Trophoblast cell (in vitro differentiated cells and primary cell): ENCODE results near the gene RREB1.

Experiments
- DNase-seq, 2 donors: peaks; one replicate each; pipeline ENCODE4 v3.0.0-alpha.2; 2016
- H2AFZ ChIP-seq: 2 replicates; pipeline ENCODE4 v1.6.1; 2013; ENCODE audit warnings: low read length, moderate library complexity, mild to moderate bottlenecking; ENCODE audit not compliant: insufficient read depth, poor library complexity
- H2AK5ac ChIP-seq: 2 replicates; pipeline ENCODE4 v1.6.1; 2013; ENCODE audit warnings: mild to moderate bottlenecking, low read length
- H2BK120ac ChIP-seq: 2 replicates; pipeline ENCODE4 v1.6.1; 2013; ENCODE audit warnings: low read length, mild to moderate bottlenecking, moderate library complexity; ENCODE audit not compliant: insufficient read depth, poor library complexity
- H2BK12ac ChIP-seq: 2 replicates; pipeline ENCODE4 v1.6.1; 2013; ENCODE audit warnings: mild to moderate bottlenecking, low read length, moderate library complexity
- H2BK5ac ChIP-seq: 2 replicates; pipeline ENCODE4 v1.6.1; 2013; ENCODE audit warnings: low read length, low read depth, moderate library complexity, mild to moderate bottlenecking; ENCODE audit not compliant: poor library complexity
- H3K14ac ChIP-seq: 2 replicates; pipeline ENCODE4 v1.6.1; 2013; ENCODE audit warnings: mild to moderate bottlenecking, low read length
- H3K18ac ChIP-seq: 2 replicates; pipeline ENCODE4 v1.6.1; 2013; ENCODE audit warnings: mild to moderate bottlenecking, low read length
- H3K23ac ChIP-seq: 2 replicates; pipeline ENCODE4 v1.6.1; 2013; ENCODE audit warnings: low read length
- H3K27ac ChIP-seq: 2 replicates; pipeline ENCODE4 v1.5.1; 2013; ENCODE audit warnings: low read depth, mild to moderate bottlenecking, inconsistent platforms, low read length, moderate library complexity
- H3K27me3 ChIP-seq: 2 replicates; pipeline ENCODE4 v1.6.1; 2013; ENCODE audit warnings: inconsistent platforms, mild to moderate bottlenecking, low read length, moderate library complexity; ENCODE audit not compliant: insufficient read depth
- H3K36me3 ChIP-seq, 2 experiments: 1 replicate in 1 of 2; 2 replicates in 1 of 2; pipeline ENCODE4 v1.6.1; 2013; ENCODE audit warnings: low read length in 2 of 2, mild to moderate bottlenecking in 2 of 2, moderate library complexity in 1 of 2; ENCODE audit not compliant: insufficient read depth in 2 of 2, control insufficient read depth in 1 of 2
- H3K4ac ChIP-seq: 2 replicates; pipeline ENCODE4 v1.6.1; 2013; ENCODE audit warnings: low read depth, mild to moderate bottlenecking, low read length, moderate library complexity
- H3K4me1 ChIP-seq, 2 experiments: 1 replicate in 1 of 2; 2 replicates in 1 of 2; pipeline ENCODE4 v1.6.1; 2013; ENCODE audit warnings: low read length in 2 of 2, mild to moderate bottlenecking in 2 of 2, moderate library complexity in 1 of 2; ENCODE audit not compliant: insufficient read depth in 2 of 2, control insufficient read depth in 1 of 2
- H3K4me2 ChIP-seq: 2 replicates; pipeline ENCODE4 v1.6.1; 2013; ENCODE audit warnings: inconsistent platforms, mild to moderate bottlenecking, low read length, moderate library complexity
- H3K4me3 ChIP-seq: 2 replicates; pipeline ENCODE4 v1.5.1; 2013; ENCODE audit warnings: mild to moderate bottlenecking, low read depth, low read length, inconsistent platforms
- H3K79me1 ChIP-seq: one replicate; pipeline ENCODE4 v1.6.1; 2013; ENCODE audit warnings: low read length
- H3K79me2 ChIP-seq: 2 replicates; pipeline ENCODE4 v1.6.1; 2013; ENCODE audit warnings: low read length, mild to moderate bottlenecking; ENCODE audit not compliant: control insufficient read depth, insufficient read depth, poor library complexity
- H3K9ac ChIP-seq: 2 replicates; pipeline ENCODE4 v1.6.1; 2013; ENCODE audit warnings: mild to moderate bottlenecking, low read length
- H3K9me3 ChIP-seq: 2 replicates; pipeline ENCODE4 v1.6.1; 2013; ENCODE audit warnings: low read depth, mild to moderate bottlenecking, control low read depth, inconsistent platforms, low read length; ENCODE audit not compliant: insufficient read depth
- H4K12ac ChIP-seq: 2 replicates; pipeline ENCODE4 v1.6.1; 2013; ENCODE audit warnings: low read depth, mild to moderate bottlenecking, low read length, moderate library complexity
- H4K8ac ChIP-seq: 2 replicates; pipeline ENCODE4 v1.6.1; 2013; ENCODE audit warnings: low read depth, mild to moderate bottlenecking, low read length, moderate library complexity
- H4K91ac ChIP-seq: one replicate; pipeline ENCODE4 v1.6.1; 2013; ENCODE audit warnings: low read depth, mild to moderate bottlenecking, low read length, moderate library complexity
- WGBS: extraction: QIAGEN DNeasy Blood & Tissue Kit; methylation state at CpG from one replicate; pipeline ENCODE4 v1.1.7; 2013; ENCODE audit warnings: missing lambda C conversion rate; ENCODE audit not compliant: insufficient read length, insufficient coverage; ENCODE audit errors: extremely low coverage; 5-methylcytosine and 5-hydroxymethylcytosine counted together

Gene RREB1

DNA sequence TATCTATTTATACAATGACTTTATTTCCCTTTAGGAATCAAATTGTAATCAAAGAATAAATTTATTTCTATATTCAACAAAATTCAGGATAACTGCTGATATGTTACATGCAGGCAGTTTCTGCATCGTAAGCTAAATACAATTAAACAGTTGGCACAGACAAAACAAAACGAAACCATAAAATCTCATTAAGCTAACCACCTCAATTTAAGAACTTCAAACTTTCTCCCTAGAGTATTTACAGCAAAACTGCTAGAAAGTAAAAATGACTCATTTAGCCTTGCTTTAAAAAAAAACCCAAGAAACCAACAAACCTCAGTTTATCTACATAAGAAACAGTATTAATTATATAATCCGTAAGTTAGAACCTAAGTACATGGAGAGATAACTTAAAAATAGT, 188.2 kb downstream of the RREB1 start:
- no peak overlapping the region for H2AFZ ChIP-seq
- H3K4me1 ChIP-seq = no peaks in the 10 kb centered on the region
- H3K14ac ChIP-seq = no peak overlapping the region
- no peak overlapping the region for H3K4me2 ChIP-seq
- no peaks in the 10 kb centered on the region for H3K9me3 ChIP-seq
- WGBS = no CpG with 5 or more reads among the region's 3 CpGs
- no peak overlapping the region for H2BK120ac ChIP-seq
- H2AK5ac ChIP-seq = no peak overlapping the region
- H3K9ac ChIP-seq = no peak overlapping the region
- no peaks in the 10 kb centered on the region for H3K27me3 ChIP-seq
- H3K23ac ChIP-seq = no peak overlapping the region
- H4K12ac ChIP-seq = no peak overlapping the region
- H3K18ac ChIP-seq = no peak overlapping the region
- H3K79me1 ChIP-seq = no peaks in the 10 kb centered on the region
- no peak overlapping the region for H3K4me3 ChIP-seq
- no peak overlapping the region for H4K8ac ChIP-seq
- H2BK5ac ChIP-seq = no peak overlapping the region
- H4K91ac ChIP-seq = no peak overlapping the region
- H3K36me3 ChIP-seq = peaks cover 31 to 46% of the 10 kb centered on the region in 2 experiments
- H3K79me2 ChIP-seq = no peaks in the 10 kb centered on the region
- H3K27ac ChIP-seq = no peak overlapping the region
- H3K4ac ChIP-seq = no peak overlapping the region
- no peak overlapping the region for H2BK12ac ChIP-seq
- DNase-seq = no peak

GRCh38 chr6:7296602-7297001, 188.8 kb downstream of the RREB1 start:
- no peak overlapping the region for H3K9ac ChIP-seq
- H2BK120ac ChIP-seq = no peak overlapping the region
- H3K79me2 ChIP-seq = no peaks in the 10 kb centered on the region
- no peaks in the 10 kb centered on the region for H3K79me1 ChIP-seq
- no peak overlapping the region for H4K12ac ChIP-seq
- peaks cover 27 to 47% of the 10 kb centered on the region in 2 experiments for H3K36me3 ChIP-seq
- H3K4me3 ChIP-seq = no peak overlapping the region
- no peak overlapping the region for H3K18ac ChIP-seq
- H3K14ac ChIP-seq = no peak overlapping the region
- no peak overlapping the region for H3K23ac ChIP-seq
- H2AFZ ChIP-seq = no peak overlapping the region
- H3K9me3 ChIP-seq = no peaks in the 10 kb centered on the region
- no peak overlapping the region for H4K91ac ChIP-seq
- H3K27me3 ChIP-seq = no peaks in the 10 kb centered on the region
- no peak overlapping the region for H3K27ac ChIP-seq
- no peak overlapping the region for H3K4me2 ChIP-seq
- H4K8ac ChIP-seq = no peak overlapping the region
- H2AK5ac ChIP-seq = no peak overlapping the region
- no peak for DNase-seq
- no CpG with 5 or more reads among the region's 2 CpGs for WGBS
- H3K4ac ChIP-seq = no peak overlapping the region
- no peak overlapping the region for H2BK5ac ChIP-seq
- no peak overlapping the region for H2BK12ac ChIP-seq
- H3K4me1 ChIP-seq = no peaks in the 10 kb centered on the region

DNA sequence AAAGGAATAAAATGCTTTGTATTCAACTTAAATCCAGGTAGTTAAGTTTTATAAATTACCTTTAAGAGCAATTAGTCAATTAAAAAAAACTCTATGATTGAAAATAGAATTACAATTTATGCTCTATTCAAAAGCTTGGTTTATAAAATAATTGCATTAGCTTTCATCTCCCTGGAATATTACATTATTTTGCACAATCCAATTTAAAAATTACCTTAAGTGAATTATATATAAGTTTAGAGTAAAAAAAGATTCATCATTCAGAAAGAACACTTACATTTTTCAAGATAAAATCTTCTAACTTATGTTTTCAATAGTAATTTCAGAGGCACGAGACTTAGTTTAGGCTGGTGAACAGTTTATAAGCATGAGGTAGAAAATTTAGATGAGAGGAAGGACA, 190.4 kb downstream of the RREB1 start:
- H3K23ac ChIP-seq = no peak overlapping the region
- DNase-seq = no peak
- no peaks in the 10 kb centered on the region for H3K79me1 ChIP-seq
- H2BK120ac ChIP-seq = no peak overlapping the region
- H2BK12ac ChIP-seq = no peak overlapping the region
- H2AK5ac ChIP-seq = no peak overlapping the region
- H3K79me2 ChIP-seq = no peaks in the 10 kb centered on the region
- no peak overlapping the region for H3K4ac ChIP-seq
- H3K14ac ChIP-seq = no peak overlapping the region
- H3K9me3 ChIP-seq = no peaks in the 10 kb centered on the region
- no peak overlapping the region for H4K8ac ChIP-seq
- no peak overlapping the region for H4K91ac ChIP-seq
- H3K27me3 ChIP-seq = no peaks in the 10 kb centered on the region
- no peak overlapping the region for H3K9ac ChIP-seq
- peaks cover 31 to 45% of the 10 kb centered on the region in 2 experiments for H3K36me3 ChIP-seq
- no peaks in the 10 kb centered on the region for H3K4me1 ChIP-seq
- no peak overlapping the region for H3K4me2 ChIP-seq
- WGBS = no CpG with 5 or more reads among the region's 1 CpG
- H3K27ac ChIP-seq = no peak overlapping the region
- H2BK5ac ChIP-seq = no peak overlapping the region
- no peak overlapping the region for H3K4me3 ChIP-seq
- no peak overlapping the region for H2AFZ ChIP-seq
- H3K18ac ChIP-seq = no peak overlapping the region
- H4K12ac ChIP-seq = no peak overlapping the region

DNA sequence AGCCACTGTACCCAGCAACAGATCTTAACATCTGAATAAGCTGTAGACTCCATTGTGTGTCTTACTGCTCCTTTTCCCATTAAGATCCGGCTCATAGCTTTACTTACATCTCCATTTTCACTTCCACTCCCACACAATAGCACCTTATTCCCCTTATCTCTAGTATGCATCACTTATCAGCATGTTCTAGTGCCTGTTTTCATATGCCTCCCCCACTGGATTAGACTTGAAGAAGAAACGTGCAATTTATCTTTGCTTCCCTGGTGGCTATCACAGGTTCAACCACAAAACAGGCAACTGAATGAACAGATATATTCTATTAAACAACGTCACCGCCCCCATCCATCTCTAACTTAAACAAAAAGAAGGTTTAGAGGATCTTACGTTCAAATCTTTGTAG, 193.2 kb downstream of the RREB1 start:
- Histone ChIP-seq H3K9ac (no peak overlapping the region), H3K18ac (no peak overlapping the region), H3K36me3 (peaks cover 25 to 40% of the 10 kb centered on the region in 2 experiments), H2BK5ac (no peak overlapping the region), H2AFZ (no peak overlapping the region), H3K4me2 (no peak overlapping the region), H3K79me1 (no peaks in the 10 kb centered on the region), H3K9me3 (no peaks in the 10 kb centered on the region), H2AK5ac (no peak overlapping the region), H4K12ac (no peak overlapping the region), H3K79me2 (no peaks in the 10 kb centered on the region), H3K4me3 (no peak overlapping the region), H4K91ac (no peak overlapping the region), H3K27me3 (no peaks in the 10 kb centered on the region), H3K4ac (no peak overlapping the region), H2BK120ac (no peak overlapping the region), H3K27ac (no peak overlapping the region), H3K4me1 (no peaks in the 10 kb centered on the region), H2BK12ac (no peak overlapping the region), H3K14ac (no peak overlapping the region), H4K8ac (no peak overlapping the region), H3K23ac (no peak overlapping the region)
- WGBS = no CpG with 5 or more reads among the region's 5 CpGs
- DNase-seq = no peak
